HepG2 (cell line): ENCODE data around the gene FAM171A2. TPM values are rescaled to one million over a fixed set of nuclear protein-coding genes. Genes with fewer than 3 reads are reported as not detected.

Experiments
- ATAC-seq: fragments of 200-7000 bp; cut with Tn5 transposase; 3 replicates; pipeline ENCODE4 v1.9.1; 2020; ENCODE audit warnings: mild to moderate bottlenecking, moderate library complexity
- BruUV-seq: library from RNA; stranded (reverse); fragments of 400-500 nt; replicated peaks from 2 replicates; lab custom pipeline; 2021; lab: Mats Ljungman, UMichigan
- CTCF ChIA-PET: fragments of 300-600 bp; formaldehyde crosslinking; extraction: SDS; loops from one replicate; lab custom pipeline; 2021; ENCODE audit warnings: low total read pairs, inconsistent platforms, low intra/inter-chr PET ratio; lab: Yijun Ruan, JAX
- POLR2A ChIA-PET: fragments of 350-600 bp; sonication (Branson Sonifier 250); formaldehyde crosslinking; loops from one replicate; lab custom pipeline; 2020; ENCODE audit warnings: antibody characterized with exemption, inconsistent platforms; lab: Yijun Ruan, JAX
- DNase-seq: peaks from one replicate; pipeline ENCODE4 v3.0.0-alpha.2; 2015; ENCODE audit warnings: low spot score
- FAIRE-seq: peaks from 3 replicates; lab custom pipeline; 2011; peaks lifted over from hg19 to GRCh38; lab: Jason Lieb, UNC
- H2AFZ ChIP-seq: one replicate; pipeline ENCODE4 v1.6.1; 2011; ENCODE audit warnings: low read length, inconsistent platforms
- H3K27ac ChIP-seq: fragments of 300-600 bp; 3 replicates; pipeline ENCODE4 v1.8.0; 2011; ENCODE audit warnings: mixed run types, mild to moderate bottlenecking, mixed read lengths, low read length, inconsistent platforms; ENCODE audit not compliant: insufficient read depth; ENCODE audit errors: extremely low read length
- H3K27me3 ChIP-seq, 2 experiments: fragments of 200-600 bp in 1 of 2; 2 replicates in 1 of 2; 3 replicates in 1 of 2; pipeline versions ENCODE4 v1.6.0 to v1.8.0; 2011; ENCODE audit warnings: low read length in 2 of 2, mild to moderate bottlenecking in 2 of 2, moderate library complexity in 2 of 2, inconsistent platforms in 1 of 2; ENCODE audit not compliant: insufficient read depth in 2 of 2, control insufficient read depth in 1 of 2
- H3K36me3 ChIP-seq, 2 experiments: fragments of 200-600 bp in 1 of 2; replicated peaks in 1 of 2; 2 replicates in 1 of 2; 3 replicates in 1 of 2; pipeline versions ENCODE4 v1.5.1 to v1.8.0; 2011; ENCODE audit warnings: low read length in 2 of 2, inconsistent platforms in 1 of 2; ENCODE audit not compliant: insufficient read depth in 2 of 2, control insufficient read depth in 1 of 2
- H3K4me1 ChIP-seq: 2 replicates; pipeline ENCODE4 v1.5.1; 2012; ENCODE audit warnings: low read length, inconsistent platforms; ENCODE audit not compliant: insufficient read depth
- H3K4me2 ChIP-seq: 2 replicates; pipeline ENCODE4 v1.6.0; 2011; ENCODE audit warnings: low read depth, low read length, inconsistent platforms
- H3K4me3 ChIP-seq, 3 experiments: fragments of 200-600 bp in 1 of 3; sonication (generic), shearing (Covaris generic) in 1 of 3; replicated peaks in 1 of 3; 2 replicates each; pipeline ENCODE4 v1.5.1; 2011 to 2016; ENCODE audit warnings: low read length in 3 of 3, inconsistent platforms in 2 of 3, low read depth in 2 of 3, mild to moderate bottlenecking in 2 of 3, control low read depth in 1 of 3, mixed read lengths in 1 of 3; ENCODE audit not compliant: insufficient read depth in 1 of 3
- H3K79me2 ChIP-seq: one replicate; pipeline ENCODE4 v1.6.1; 2011; ENCODE audit warnings: low read length, inconsistent platforms; ENCODE audit not compliant: insufficient read depth
- H3K9ac ChIP-seq: 2 replicates; pipeline ENCODE4 v1.6.0; 2011; ENCODE audit warnings: mild to moderate bottlenecking, low read depth, low read length, inconsistent platforms; ENCODE audit not compliant: insufficient read depth
- H3K9me3 ChIP-seq: 2 replicates; pipeline ENCODE4 v1.5.1; 2012; ENCODE audit warnings: mild to moderate bottlenecking, low read length
- H4K20me1 ChIP-seq: 2 replicates; pipeline ENCODE4 v1.6.0; 2011; ENCODE audit warnings: inconsistent platforms, mild to moderate bottlenecking, low read length, moderate library complexity; ENCODE audit not compliant: insufficient read depth
- CCAR2 ChIP-seq: fragments of 200-400 bp; formaldehyde crosslinking; optimal IDR thresholded peaks from 2 replicates; pipeline ENCODE3; 2018; ENCODE audit warnings: low read depth, mild to moderate bottlenecking, low read length, moderate library complexity
- EED ChIP-seq: sonication (generic); formaldehyde crosslinking; IDR thresholded peaks from 2 replicates; pipeline ENCODE4 v1.5.0; 2020; ENCODE audit warnings: mild to moderate bottlenecking, missing genetic modification reagents
- FOXK2 ChIP-seq: fragments of 450-650 bp; IDR thresholded peaks from 2 replicates; pipeline ENCODE4 v1.6.1; 2016
- GPN1 ChIP-seq: sonication (generic); formaldehyde crosslinking; IDR thresholded peaks from 2 replicates; pipeline ENCODE4 v1.5.1; 2020; ENCODE audit warnings: missing genetic modification reagents, borderline replicate concordance
- HBP1 ChIP-seq: IDR thresholded peaks from 2 replicates; pipeline ENCODE4 v1.6.1; 2016; ENCODE audit warnings: low read depth, control low read depth
- HCFC1 ChIP-seq: fragments of 150-350 bp; IDR thresholded peaks from 2 replicates; pipeline ENCODE4 v1.6.1; 2014; ENCODE audit warnings: low read depth, low read length
- MED13 ChIP-seq: sonication (generic); formaldehyde crosslinking; IDR thresholded peaks from 2 replicates; pipeline ENCODE4 v1.5.0; 2020; ENCODE audit warnings: missing genetic modification reagents
- RFX1 ChIP-seq: fragments of 450-650 bp; IDR thresholded peaks from 2 replicates; pipeline ENCODE4 v1.6.1; 2017
- RFX3 ChIP-seq: IDR thresholded peaks from 2 replicates; pipeline ENCODE4 v1.6.1; 2016; ENCODE audit warnings: missing biosample characterization, missing genetic modification reagents
- SIX4 ChIP-seq: sonication (generic); formaldehyde crosslinking; IDR thresholded peaks from 2 replicates; pipeline ENCODE4 v1.4.0; 2020; ENCODE audit warnings: missing genetic modification reagents
- SMAD1 ChIP-seq: sonication (generic); formaldehyde crosslinking; IDR thresholded peaks from 2 replicates; pipeline ENCODE4 v1.4.0; 2020; ENCODE audit warnings: missing genetic modification reagents, low read depth, mild to moderate bottlenecking, borderline replicate concordance
- TFAP4 ChIP-seq: sonication (generic); IDR thresholded peaks from 2 replicates; pipeline ENCODE4 v1.6.1; 2016; ENCODE audit warnings: low read depth, borderline replicate concordance
- TOPORS ChIP-seq: sonication (generic); formaldehyde crosslinking; IDR thresholded peaks from 2 replicates; pipeline ENCODE4 v1.8.0; 2023; ENCODE audit warnings: mild to moderate bottlenecking, missing genetic modification reagents
- ZNF275 ChIP-seq: sonication (generic); formaldehyde crosslinking; IDR thresholded peaks from 2 replicates; pipeline ENCODE4 v1.8.0; 2022; ENCODE audit warnings: missing genetic modification reagents, mild to moderate bottlenecking, inconsistent platforms, borderline replicate concordance
- ZNF430 ChIP-seq: sonication (generic); formaldehyde crosslinking; IDR thresholded peaks from 2 replicates; pipeline ENCODE4 v1.9.0; 2021; ENCODE audit warnings: mild to moderate bottlenecking, missing genetic modification reagents
- ZNF556 ChIP-seq: sonication (generic); formaldehyde crosslinking; IDR thresholded peaks from 2 replicates; pipeline ENCODE4 v1.4.0; 2020; ENCODE audit warnings: mild to moderate bottlenecking, missing genetic modification reagents, borderline replicate concordance
- ZNF577 ChIP-seq: sonication (generic); formaldehyde crosslinking; IDR thresholded peaks from 2 replicates; pipeline ENCODE4 v1.4.0; 2020; ENCODE audit warnings: mild to moderate bottlenecking, low read depth, missing genetic modification reagents, borderline replicate concordance
- ZNF629 ChIP-seq: sonication (generic); formaldehyde crosslinking; conservative IDR thresholded peaks from 2 replicates; pipeline ENCODE4 v1.5.0; 2020; ENCODE audit warnings: missing genetic modification reagents
- ZNF660 ChIP-seq: sonication (generic); formaldehyde crosslinking; IDR thresholded peaks from 2 replicates; pipeline ENCODE4 v1.5.1; 2020; ENCODE audit warnings: mild to moderate bottlenecking, low read depth, missing genetic modification reagents, borderline replicate concordance
- ZNF770 ChIP-seq: sonication (generic); formaldehyde crosslinking; IDR thresholded peaks from 2 replicates; pipeline ENCODE4 v1.5.0; 2020; ENCODE audit warnings: mild to moderate bottlenecking, missing genetic modification reagents
- WGBS: methylation state at CpG from one replicate; pipeline ENCODE4 v1.1.6; 2017; ENCODE audit warnings: low lambda C conversion rate; 5-methylcytosine and 5-hydroxymethylcytosine counted together
- in situ Hi-C: cut with HindIII; loops from 2 replicates; pipeline ENCODE4 v1.10.0; 2017; ENCODE audit warnings: low pct_unique_long_range_greater_than_20kb; ENCODE audit not compliant: extremely low pct_ligation_motif_present
- intact Hi-C: fragments of 100-400 bp; cut with micrococcal nuclease; formaldehyde crosslinking; loops from one replicate; pipeline ENCODE4 v1.10.0; 2022; ENCODE audit not compliant: unreplicated experiment
- polyA plus RNA-seq, 8 experiments: library from polyadenylated mRNA; depleted of rRNA in 3 of 8; stranded (reverse) in 7 of 8; unstranded in 1 of 8; fragments of >200 nt; fragmentation: Illumina TruSeq in 4 of 8; extraction: Trizol in 4 of 8; gene quantifications; 2 replicates each; pipeline versions ENCODE4 v1.2.1 to v1.2.3, GENCODE V29; 2011 to 2016; ENCODE audit warnings: low read depth in 4 of 8, missing spikeins in 1 of 8, mixed read lengths in 1 of 8; ENCODE audit not compliant: insufficient read depth in 1 of 8
- total RNA-seq, 5 experiments: library from RNA; depleted of rRNA; stranded (reverse); fragments of >200 nt; fragmentation: Illumina TruSeq; extraction: Trizol; gene quantifications; 2 replicates each; pipeline ENCODE4 v1.2.3, GENCODE V29; 2016; ENCODE audit warnings: low read depth in 1 of 5

Gene FAM171A2
- total and polyA plus RNA-seq, 2 of the 13 experiments (the other 11 are each of a cell fraction or from before 2014, with no cell fraction given) = 1.8 to 3.6 TPM

- Histone ChIP-seq H3K4me3 (no peak overlapping the region), H2AFZ (no peak overlapping the region), H3K36me3 (no peaks in the 10 kb centered on the region), H3K27ac (no peak overlapping the region), H3K4me2 (no peak overlapping the region; the same call in 1 of the 2 replicates), H3K27me3 (peaks cover 1 to 14% of the 10 kb centered on the region in 2 experiments; a peak in 3 of 5 replicates), H3K4me1 (peaks cover 40% of the 10 kb centered on the region), H3K9me3 (no peaks in the 10 kb centered on the region), H3K79me2 (no peaks in the 10 kb centered on the region), H4K20me1 (no peaks in the 10 kb centered on the region), H3K9ac (no peak overlapping the region)
- intact Hi-C loops (no loop called here), in situ Hi-C loops (no loop called here)
- POLR2A ChIA-PET = no interaction called here
- WGBS = 45% methylated on average over 5 of the region's 5 CpGs
- CTCF ChIA-PET = no interaction called here
- no peak for DNase-seq
- FAIRE-seq = no peak
- no TSS peak for BruUV-seq
- ATAC-seq = no peak
- TF ChIP-seq RFX1 (peak; percentile 43; the same call in 1 of the 2 replicates), SMAD1 (CRISPR knock-in tag) (no peak), ZNF556 (no peak), GPN1 (CRISPR knock-in tag) (no peak), HBP1 (CRISPR knock-in tag) (no peak), ZNF660 (CRISPR knock-in tag) (no peak), TOPORS (CRISPR knock-in tag) (no peak), FOXK2 (no peak), MED13 (CRISPR knock-in tag) (no peak), EED (CRISPR knock-in tag) (no peak), ZNF430 (CRISPR knock-in tag) (no peak), TFAP4 (0 out of 2 replicates have a peak, but pooled peaks have one; percentile 52), ZNF577 (CRISPR knock-in tag) (no peak), HCFC1 (no peak), CCAR2 (no peak), RFX3 (CRISPR knock-in tag) (peak; percentile 66), ZNF770 (CRISPR knock-in tag) (no peak), SIX4 (CRISPR knock-in tag) (no peak), ZNF275 (no peak), ZNF629 (CRISPR knock-in tag) (no peak)
Measured at GRCh38 chr17:44360826-44361225, 2.8 kb downstream of the FAM171A2 start.
